HG03060 (cell line): ENCODE results near the gene SPTBN2.
"Not testable (repeated sequence)": the region's sequence is repeated elsewhere in the genome, so short reads cannot be mapped to it uniquely, and the experiment has no call there.

Source experiments
- ATAC-seq: cut with Tn5 transposase; IDR thresholded peaks from one replicate; pipeline ENCODE4 v1.9.1; 2021; ENCODE audit warnings: low read depth, moderate number of reproducible peaks; ENCODE audit not compliant: unreplicated experiment

Gene SPTBN2

GRCh38 chr11:66725114-66725513 is 3.9 kb downstream of the SPTBN2 start:
- ATAC-seq = no peak

DNA sequence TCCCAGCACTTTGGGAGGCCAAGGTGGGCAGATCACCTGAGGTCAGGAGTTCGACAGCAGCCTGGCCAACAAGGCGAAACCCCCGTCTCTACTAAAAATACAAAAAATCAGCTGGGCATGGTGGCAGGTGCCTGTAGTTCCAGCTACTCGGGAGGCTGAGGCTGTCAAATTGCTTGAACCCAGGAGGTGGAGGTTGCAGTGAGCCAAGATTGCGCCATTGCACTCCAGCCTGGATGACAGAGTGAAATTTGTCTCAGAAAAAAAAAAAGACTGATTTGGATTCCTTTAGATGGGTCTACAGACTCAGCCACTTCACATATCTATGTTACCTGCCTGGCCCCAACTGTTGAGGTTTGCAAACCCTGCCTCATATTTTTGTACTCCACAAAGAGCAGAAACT is 4.8 kb downstream of the SPTBN2 start:
- ATAC-seq = not testable (repeated sequence)

DNA sequence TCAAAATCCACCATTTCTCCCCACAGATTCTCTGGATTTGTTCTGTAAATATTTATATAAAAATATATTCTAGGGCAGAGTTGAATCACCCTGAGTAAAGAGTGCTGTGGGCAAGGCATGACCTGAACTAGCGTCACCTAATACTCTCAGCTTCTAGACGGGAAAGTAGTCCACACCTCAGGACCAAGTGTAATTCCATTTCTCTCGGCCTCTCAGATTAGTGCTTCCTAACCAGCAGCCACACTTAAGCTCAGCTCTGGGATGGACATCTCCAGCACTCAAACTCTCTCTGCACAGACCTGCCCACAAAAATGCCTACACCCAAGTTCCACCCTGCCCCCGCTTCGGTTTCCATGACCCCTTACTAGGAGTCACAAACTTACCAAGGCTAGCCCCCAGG is 5.3 kb downstream of the SPTBN2 start:
- no peak for ATAC-seq

- ATAC-seq = no peak
These were observed 6.0 kb downstream of the SPTBN2 start for GRCh38 chr11:66722745-66723651.

DNA sequence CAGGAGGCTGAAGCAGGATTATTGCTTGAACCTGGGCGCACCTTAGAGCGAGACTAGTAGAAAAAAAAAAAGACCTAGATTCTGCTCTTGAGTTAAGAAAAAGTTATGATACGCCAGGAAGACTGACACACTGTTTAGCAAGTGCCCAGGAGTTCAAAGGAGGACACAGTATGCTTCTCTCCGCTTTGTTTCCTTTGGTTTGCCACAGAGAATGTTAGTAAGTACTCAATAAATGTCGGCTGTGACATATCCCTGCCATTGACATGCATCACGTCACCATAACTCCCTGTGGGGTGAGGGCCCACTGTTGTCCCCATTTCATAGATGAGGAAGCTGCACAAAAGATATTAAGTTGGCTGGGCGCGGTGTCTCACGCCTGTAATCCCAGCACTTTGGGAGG is 7.1 kb downstream of the SPTBN2 start:
- no peak for ATAC-seq

DNA sequence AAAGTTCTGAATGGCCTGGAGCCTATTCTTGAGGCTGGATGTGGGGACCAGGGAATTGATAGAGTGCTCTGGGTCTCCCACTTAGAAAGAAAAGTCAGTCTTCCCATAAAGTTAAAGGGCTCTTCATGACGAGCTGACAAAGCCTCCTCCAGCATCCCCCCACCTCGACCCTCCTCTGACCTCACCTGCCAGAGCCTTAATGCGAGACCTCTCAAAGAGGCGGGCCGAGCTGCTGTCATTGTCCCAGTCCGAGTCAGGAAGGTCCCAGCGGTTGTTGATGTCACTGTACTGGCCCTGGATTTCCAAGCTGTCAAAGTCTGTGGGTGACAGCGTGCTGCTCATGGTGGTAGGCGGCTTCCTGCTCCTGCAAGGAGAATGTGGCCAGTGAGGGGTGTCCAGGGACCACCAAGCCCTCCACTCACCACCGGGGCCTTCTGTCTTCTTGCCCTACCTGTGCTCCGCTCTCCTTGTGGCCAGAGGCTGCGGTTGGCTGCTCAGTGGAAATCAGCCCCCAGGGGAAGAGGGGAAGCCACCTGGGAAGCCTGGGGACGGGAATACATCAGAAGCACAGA is 8.0 kb downstream of the SPTBN2 start:
- no peak for ATAC-seq

GRCh38 chr11:66720223-66720898 is 8.7 kb downstream of the SPTBN2 start:
- ATAC-seq = no peak

DNA sequence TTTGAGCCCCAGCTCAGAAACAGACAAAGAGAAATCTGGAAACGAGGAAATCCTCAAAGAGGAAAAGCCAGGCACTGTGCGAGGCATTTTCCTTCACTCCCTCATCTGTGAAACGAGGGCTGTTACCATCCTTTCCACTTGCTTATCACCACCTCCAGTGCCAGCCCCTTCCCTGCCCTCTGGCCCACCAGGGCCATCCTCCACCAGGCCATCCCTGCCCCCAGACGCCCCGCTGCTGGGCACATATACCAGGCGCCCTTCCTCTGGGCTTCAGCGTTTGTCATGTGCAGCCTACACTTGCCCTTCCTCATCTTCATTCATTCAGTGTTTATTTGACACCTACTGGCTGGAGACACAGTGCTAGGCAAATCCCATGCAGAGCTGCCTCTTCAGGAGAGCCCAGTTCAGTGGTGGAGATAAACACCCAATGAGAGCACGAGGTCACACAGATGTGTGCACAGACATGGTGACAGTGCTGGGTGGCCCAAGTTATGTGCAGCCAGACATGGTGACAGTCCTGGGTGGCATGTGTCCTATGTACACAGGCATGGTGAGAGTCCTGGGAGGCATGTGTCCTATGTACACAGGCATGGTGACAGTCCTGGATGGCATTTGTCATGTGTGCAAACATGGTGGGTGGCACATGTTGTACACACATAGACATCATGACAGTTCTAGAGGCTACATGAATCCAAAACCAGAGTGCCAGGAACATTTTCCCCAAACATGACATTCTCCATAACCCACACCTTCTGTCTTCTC is 9.7 kb downstream of the SPTBN2 start:
- no peak for ATAC-seq

GRCh38 chr11:66718320-66718971 is 10.6 kb downstream of the SPTBN2 start:
- no peak for ATAC-seq

GRCh38 chr11:66717925-66718319 is 11.1 kb downstream of the SPTBN2 start:
- ATAC-seq = no peak

GRCh38 chr11:66716996-66717395 is 12.0 kb downstream of the SPTBN2 start:
- ATAC-seq = no peak

DNA sequence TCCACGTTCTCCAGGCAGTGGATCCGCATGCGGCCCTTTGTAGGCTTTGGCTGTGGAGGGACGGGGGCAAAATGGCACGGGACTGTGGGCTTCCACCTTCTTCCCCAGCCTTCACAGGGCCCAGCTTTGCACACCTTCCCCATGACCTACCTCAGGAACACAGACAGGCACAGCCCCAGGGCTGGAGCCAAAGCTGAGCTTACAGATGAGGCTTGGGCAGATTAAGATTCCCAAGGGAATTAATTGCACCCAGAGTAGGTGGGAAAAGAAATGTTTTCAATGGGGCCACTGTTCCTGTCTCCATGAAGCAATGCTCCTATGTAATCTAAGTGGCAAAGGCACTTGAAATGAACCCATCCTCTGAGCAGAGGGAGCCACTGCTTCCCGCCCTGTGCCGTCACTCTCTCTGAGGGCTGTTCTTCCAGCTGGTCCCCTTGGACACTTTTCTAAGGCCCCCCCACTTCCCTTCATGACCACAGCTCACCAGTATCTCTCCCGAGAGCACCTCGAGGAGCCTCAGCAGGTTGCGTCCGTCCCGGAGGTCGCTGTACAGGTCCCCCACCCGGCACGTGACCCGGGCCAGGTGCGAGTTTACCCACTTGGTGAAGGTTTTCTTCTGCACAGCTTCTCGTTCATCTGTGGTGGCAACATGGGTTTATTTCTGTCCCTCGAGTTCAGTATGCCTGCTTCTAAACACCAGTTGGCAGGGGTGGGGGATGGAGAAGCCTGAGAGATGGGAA is 13.5 kb downstream of the SPTBN2 start:
- no peak for ATAC-seq

- ATAC-seq = no peak
These were observed 15.1 kb downstream of the SPTBN2 start for GRCh38 chr11:66713746-66714480.

- no peak for ATAC-seq
These were observed 18.6 kb downstream of the SPTBN2 start for GRCh38 chr11:66710384-66710930.

- ATAC-seq = no peak
These were observed 20.3 kb downstream of the SPTBN2 start for GRCh38 chr11:66708701-66709100.

DNA sequence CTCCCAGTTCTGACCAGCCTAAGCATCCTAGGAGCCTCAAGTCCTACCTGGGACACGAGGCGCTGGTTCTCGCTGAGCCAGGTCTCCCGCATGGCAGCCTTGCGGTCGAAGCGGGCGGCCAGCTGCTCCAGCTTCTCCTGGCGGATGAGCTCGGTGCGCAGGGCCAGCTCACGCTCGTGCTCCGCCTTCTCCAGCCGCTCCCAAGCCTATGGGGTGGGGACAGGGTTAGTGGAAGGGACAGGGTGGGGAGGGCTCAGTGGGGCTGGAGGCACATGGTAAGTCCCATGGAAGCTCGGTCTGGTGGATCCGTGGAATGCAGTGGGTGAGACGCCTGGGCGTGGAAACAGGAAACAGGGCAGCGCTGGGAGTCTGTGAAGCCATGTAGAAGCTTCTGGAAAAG is 20.9 kb downstream of the SPTBN2 start:
- no peak for ATAC-seq

DNA sequence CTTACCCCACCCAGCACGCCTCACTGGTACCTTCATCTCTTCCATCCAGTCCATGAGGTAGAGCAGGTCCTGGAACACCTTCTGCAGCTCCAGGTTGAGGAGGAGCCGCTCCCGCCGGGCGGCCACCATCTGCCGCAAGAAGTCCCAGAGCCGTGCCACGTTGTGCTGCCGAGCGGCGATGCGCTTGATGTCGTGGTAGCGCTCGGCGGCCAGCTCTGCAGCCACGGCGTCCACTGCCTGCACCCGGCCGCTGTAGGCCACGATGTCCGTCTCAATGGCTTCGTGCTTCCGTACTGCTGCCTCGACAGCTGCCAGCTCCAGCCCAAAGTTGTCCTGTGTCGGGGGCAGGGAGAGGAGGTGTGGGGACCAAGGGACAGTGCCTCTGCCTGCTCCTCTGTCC is 21.5 kb downstream of the SPTBN2 start:
- ATAC-seq = no peak

DNA sequence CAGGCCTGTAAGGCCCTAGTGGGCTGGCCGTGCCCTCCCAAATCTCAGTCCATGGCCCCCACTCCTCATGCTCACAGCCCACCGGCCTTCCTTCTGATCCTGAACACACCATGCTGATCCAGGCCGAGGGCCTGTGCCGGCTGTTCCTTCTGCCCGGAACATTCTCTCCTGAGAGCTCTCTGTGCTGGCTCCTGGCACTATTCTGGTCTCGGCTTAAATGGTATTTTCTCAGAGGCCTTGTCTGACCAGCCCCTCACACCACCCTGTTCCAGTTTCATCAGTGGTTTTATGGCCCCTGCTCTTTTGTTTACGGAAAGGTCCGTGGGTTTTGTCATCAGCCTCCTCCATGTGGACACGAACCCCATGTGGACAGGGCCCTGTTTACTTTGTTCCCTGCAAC is 22.0 kb downstream of the SPTBN2 start:
- no peak for ATAC-seq
